HG03280 (cell line): Measurements from ENCODE around the gene DNAJB14.

ENCODE experiments used
- ATAC-seq: cut with Tn5 transposase; IDR thresholded peaks from one replicate; pipeline ENCODE4 v1.9.1; 2021; ENCODE audit warnings: mild to moderate bottlenecking, moderate library complexity; ENCODE audit not compliant: unreplicated experiment

DNAJB14 gene

DNA sequence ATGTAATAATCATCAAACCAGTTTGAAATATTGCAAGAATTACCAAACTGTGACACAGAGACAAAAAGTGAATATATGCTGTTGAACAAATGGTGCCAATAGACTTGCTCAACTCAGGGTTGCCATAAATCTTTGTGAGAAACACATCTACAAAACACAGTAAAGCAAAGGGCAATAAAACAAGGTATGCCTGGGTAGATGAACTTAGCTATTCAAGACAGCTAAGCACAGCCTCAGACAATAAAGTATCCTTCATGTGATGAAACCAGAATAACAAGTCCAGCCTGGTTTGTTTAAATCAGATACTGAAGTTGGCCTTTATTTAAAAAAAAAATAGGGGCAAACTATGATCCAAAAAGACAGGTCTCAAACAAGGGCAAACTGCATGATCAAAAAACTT lies 71.3 kb downstream of the DNAJB14 start:
- no peak for ATAC-seq

- no peak for ATAC-seq
These were observed 73.8 kb downstream of the DNAJB14 start for GRCh38 chr4:99872570-99872969.

- ATAC-seq: no peak
These were observed 78.3 kb downstream of the DNAJB14 start for GRCh38 chr4:99868126-99868596.

- no peak for ATAC-seq
These were observed 82.6 kb downstream of the DNAJB14 start for GRCh38 chr4:99863804-99864203.

DNA sequence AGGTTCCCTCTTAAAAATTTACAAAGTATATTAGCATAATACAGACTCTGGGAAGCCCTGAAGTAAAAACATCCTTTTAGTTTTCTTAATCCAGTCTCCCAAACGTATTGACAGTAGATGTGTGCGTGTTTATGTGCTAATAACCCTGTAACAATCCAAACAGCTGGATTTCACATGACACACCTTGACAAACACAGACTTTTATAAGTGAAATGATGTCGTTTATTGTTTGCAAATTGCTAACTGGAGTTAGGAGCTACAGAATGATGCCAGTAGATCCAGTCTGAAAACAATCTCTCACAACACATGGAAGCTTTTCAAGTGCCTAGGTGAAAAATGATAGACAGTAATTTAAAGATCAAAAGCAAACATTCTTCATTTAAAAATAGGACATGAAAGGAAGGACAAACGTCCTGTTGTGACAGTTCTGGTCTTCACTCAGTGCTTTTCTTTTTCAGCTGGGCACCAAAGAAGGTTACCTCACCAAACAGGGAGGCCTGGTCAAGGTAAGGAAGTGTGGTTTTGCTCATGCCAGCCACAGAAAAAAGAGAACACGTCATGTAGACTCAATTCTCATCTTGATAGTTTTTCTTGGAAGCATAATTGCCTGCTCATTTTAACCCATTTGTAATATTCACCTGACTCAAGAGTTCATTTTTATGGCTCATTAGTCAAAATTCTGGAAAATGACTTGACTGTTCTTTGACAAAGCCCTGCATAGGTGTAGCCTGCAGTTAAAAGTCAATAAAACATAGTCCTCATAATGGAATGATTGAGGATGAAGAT lies 85.1 kb downstream of the DNAJB14 start:
- peak; percentile 86 for ATAC-seq

DNA sequence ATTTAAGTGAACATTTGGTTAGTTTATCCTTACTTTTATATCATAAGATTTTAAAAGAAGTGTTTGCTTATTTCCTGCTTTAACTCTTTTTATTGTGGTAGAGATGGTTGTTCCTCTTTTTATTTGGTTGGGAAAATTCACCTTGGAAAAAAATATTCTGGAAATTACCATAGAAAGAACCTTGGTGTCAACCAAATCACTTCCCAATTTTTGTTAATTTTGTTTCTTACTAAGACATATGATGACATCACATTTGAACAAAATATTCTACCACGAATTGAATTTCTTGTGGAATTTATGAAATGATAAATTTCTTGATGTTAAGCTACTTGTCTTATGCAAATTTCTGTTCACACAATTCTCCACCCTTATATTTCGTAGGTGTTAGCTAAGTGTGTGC lies 85.9 kb downstream of the DNAJB14 start:
- no peak for ATAC-seq

GRCh38 chr4:99859618-99860017 lies 86.8 kb downstream of the DNAJB14 start:
- ATAC-seq: no peak

DNA sequence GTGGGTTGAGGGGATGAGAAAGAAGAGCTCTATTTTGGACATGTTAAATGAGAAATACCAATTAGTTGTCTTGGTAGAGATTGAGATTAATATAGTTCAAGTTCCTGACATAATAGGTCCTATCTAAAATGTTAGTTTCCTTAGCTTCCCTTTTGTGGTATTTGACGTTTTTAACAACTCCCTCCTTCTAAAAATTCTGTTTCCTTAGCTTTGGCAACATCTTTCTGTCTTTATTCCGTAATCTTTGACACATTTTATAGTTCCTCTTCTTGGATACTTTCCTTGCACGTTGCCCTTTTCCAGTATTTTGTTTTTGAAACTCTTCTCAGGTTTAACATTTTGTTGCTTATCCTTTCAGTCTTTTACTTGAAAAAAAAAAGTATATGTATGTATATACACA lies 89.1 kb downstream of the DNAJB14 start:
- ATAC-seq: no peak

DNA sequence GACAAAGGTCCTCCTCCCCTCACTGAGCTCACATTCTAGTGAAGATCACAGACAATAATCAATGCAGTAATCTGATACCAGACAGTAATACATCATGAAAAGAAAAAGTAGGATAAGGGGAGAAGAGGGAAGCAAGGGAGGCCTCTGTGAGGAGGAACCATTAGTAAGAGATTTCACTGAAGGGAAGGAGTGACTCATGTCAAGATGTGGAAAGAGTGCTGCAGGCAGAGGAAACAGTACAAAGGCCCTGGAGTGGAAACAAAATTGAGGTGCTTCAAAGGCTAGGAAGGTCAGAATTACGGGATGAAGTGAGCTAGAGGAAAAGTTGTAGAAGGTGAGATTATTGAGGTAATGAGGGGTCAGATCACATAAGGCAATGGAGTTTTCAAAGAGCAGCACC lies 90.3 kb downstream of the DNAJB14 start:
- no peak for ATAC-seq

GRCh38 chr4:99855678-99856077 lies 90.7 kb downstream of the DNAJB14 start:
- peak; percentile 56 for ATAC-seq

GRCh38 chr4:99853999-99854398 lies 92.4 kb downstream of the DNAJB14 start:
- ATAC-seq: no peak

GRCh38 chr4:99853190-99853589 lies 93.2 kb downstream of the DNAJB14 start:
- no peak for ATAC-seq

GRCh38 chr4:99852199-99852749 lies 94.1 kb downstream of the DNAJB14 start:
- no peak for ATAC-seq

GRCh38 chr4:99848591-99849001 lies 97.8 kb downstream of the DNAJB14 start:
- peak; percentile 40 for ATAC-seq

DNA sequence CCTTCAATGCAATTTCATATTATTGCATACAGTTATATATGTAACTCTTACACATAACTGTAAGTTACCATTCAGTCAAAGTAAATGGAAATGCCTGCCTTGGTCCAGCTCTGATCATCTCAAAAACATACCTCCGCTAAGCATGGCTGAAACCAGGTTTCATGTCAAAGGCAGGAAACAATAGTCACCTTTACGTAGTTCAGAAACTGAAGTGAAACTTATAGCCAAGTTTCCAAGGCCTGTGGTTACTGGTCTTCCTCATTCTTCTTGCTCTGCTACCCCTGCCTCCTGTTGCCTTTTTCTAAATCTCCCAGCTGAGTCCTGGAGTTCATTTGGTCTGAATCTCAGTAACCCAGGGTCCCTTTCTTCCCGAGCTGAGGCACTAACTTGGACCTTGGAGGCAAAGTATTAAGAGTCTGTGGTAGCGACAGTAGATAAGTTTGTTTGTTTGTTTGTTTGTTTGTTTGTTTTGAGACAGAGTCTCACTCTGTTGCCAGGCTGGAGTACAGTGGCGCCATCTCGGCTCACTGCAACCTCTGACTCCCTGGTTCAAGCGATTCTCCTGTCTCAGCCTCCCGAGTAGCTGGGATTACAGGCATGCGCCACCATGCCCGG lies 98.9 kb downstream of the DNAJB14 start:
- ATAC-seq: peak; percentile 72

DNA sequence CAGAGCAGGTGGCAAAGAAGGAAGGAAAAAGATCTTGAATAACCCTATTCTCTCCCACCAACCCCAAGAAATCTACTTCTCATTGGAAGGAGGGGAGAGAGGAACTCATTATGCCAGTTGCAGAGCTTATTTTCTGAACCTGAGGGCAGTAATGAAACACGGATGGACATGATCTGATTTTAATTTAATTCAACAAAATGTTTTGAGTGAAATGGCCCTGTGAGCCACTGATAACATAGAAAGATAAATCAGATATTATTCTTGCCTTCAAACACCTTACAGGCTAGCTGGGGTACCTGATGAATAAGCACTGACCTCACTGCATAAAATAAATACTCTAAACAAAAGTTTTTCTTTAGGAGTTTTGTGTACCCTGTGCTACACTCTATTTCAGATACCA lies 99.5 kb downstream of the DNAJB14 start:
- no peak for ATAC-seq
